ENCODE results near the gene ENDOD1.

- TF ChIP-seq POLR2A (IDR thresholded peaks at IDR 0.05) (peak in 1 of 2 donors; percentile 59), CTCF (IDR thresholded peaks at IDR 0.05) (peak; percentile 89 to 98 (median 93)), POLR2AphosphoS5 (IDR thresholded peaks at IDR 0.05; ENCODE audit: insufficient read depth in 1 of 2, low read depth in 1 of 2) (peak; percentile 84 to 95)
These were observed 61.5 kb downstream of the ENDOD1 start for GRCh38 chr11:95150956-95151684.

Data from vagina (tissue), 2 donors.